Keratinocyte (primary cell): ENCODE results near the gene VAMP2.

Experiments used
- EZH2 ChIP-seq: IDR thresholded peaks from one replicate; pipeline ENCODE4 v1.6.1; 2012; ENCODE audit warnings: inconsistent platforms, mild to moderate bottlenecking, low read length, moderate library complexity
- TF ChIP-seq, protein P1 (sequence below), 3 experiments: IDR thresholded peaks in 1 of 3; conservative IDR thresholded peaks in 1 of 3; optimal IDR thresholded peaks in 1 of 3; 2 replicates in 2 of 3; 3 replicates in 1 of 3; pipeline versions ENCODE3 to v1.5.1; 2011; ENCODE audit warnings: low read length in 3 of 3, mild to moderate bottlenecking in 3 of 3, moderate library complexity in 2 of 3, control low read depth in 1 of 3, inconsistent platforms in 1 of 3; ENCODE audit not compliant: insufficient read depth in 2 of 3; ENCODE audit errors: extremely low read depth in 1 of 3

DNA sequence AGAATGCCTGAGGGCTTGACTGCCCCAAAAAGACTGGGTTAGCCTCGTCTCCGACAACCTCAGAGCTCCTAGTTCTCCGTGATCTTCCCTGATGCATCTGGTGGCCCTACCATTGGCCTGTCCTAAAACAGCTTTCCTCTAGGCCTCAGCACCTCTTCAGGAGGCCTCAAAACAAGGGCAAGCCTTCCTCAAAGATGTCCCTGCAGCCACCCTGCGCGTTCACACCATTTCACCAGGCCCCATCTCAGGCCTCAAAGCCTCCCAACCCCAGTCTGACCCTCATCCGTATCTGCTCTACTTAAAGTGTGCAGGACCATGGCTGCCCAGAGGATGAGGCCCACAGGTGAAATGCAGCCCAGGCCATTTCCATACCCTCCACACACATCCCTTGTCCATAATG is 51.8 kb downstream of the VAMP2 start:
- TF ChIP-seq, protein P1, sequence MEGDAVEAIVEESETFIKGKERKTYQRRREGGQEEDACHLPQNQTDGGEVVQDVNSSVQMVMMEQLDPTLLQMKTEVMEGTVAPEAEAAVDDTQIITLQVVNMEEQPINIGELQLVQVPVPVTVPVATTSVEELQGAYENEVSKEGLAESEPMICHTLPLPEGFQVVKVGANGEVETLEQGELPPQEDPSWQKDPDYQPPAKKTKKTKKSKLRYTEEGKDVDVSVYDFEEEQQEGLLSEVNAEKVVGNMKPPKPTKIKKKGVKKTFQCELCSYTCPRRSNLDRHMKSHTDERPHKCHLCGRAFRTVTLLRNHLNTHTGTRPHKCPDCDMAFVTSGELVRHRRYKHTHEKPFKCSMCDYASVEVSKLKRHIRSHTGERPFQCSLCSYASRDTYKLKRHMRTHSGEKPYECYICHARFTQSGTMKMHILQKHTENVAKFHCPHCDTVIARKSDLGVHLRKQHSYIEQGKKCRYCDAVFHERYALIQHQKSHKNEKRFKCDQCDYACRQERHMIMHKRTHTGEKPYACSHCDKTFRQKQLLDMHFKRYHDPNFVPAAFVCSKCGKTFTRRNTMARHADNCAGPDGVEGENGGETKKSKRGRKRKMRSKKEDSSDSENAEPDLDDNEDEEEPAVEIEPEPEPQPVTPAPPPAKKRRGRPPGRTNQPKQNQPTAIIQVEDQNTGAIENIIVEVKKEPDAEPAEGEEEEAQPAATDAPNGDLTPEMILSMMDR (optimal IDR thresholded peaks at IDR 0.05 in 1 of 3, IDR thresholded peaks at IDR 0.05 in 1 of 3, conservative IDR thresholded peaks at IDR 0.05 in 1 of 3; ENCODE audit: extremely low read depth in 1 of 3, insufficient read depth in 2 of 3, low read length in 3 of 3): no peak
- TF ChIP-seq EZH2: no peak
